Gastrocnemius medialis (tissue), 4 donors: ENCODE data around the gene HMGCLL1.

Source experiments
- CTCF ChIP-seq, 5 experiments: fragments of 450-650 bp in 3 of 5; fragments of 200-600 bp in 2 of 5; sonication (generic) in 2 of 5; IDR thresholded peaks in 4 of 5; conservative IDR thresholded peaks in 1 of 5; 1 replicate in 4 of 5; 2 replicates in 1 of 5; pipeline ENCODE4 v1.5.1; 2016 to 2019; ENCODE audit warnings: antibody characterized with exemption in 5 of 5, mild to moderate bottlenecking in 3 of 5, moderate library complexity in 3 of 5
- POLR2A ChIP-seq, 2 donors: fragments of 450-650 bp; IDR thresholded peaks; one replicate each; pipeline ENCODE4 v1.6.1; 2017; ENCODE audit warnings: antibody characterized with exemption in 2 of 2, mild to moderate bottlenecking in 2 of 2, moderate library complexity in 2 of 2

DNA sequence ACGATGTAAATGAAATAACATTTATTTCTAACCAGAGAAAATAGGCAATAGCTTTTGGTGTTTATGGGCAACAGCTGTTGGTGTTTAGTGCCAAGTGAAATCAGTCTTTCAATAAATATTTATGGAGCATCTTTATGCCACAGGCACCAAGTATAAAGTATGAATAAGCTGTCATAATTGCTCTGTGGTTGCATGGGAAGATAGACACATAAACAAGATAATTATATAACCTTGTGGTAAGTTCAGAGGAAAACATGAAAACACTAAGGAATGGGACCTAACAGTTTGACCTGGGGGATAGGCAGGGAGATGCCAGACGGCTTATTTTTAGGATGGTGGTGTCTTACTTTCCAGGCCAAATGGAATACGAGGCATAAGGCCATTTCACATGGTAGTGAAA is 140.8 kb downstream of the HMGCLL1 start:
- no peak for TF ChIP-seq CTCF (IDR thresholded peaks at IDR 0.05 in 4 of 5, conservative IDR thresholded peaks at IDR 0.05 in 1 of 5)
- TF ChIP-seq POLR2A (IDR thresholded peaks at IDR 0.05) = no peak
